K562 (cell line): Measurements from ENCODE around the gene STX12. TPM values are rescaled to one million over a fixed set of nuclear protein-coding genes. Genes with fewer than 3 reads are reported as not detected.
A peak's percentile ranks its signal among the peaks of the same experiment; 100 is the strongest.

Source experiments
- ATAC-seq: fragments of 200-7000 bp; cut with Tn5 transposase; 3 replicates; pipeline ENCODE4 v1.9.1; 2020; ENCODE audit warnings: moderate library complexity
- BruUV-seq: library from RNA; stranded (reverse); fragments of 400-500 nt; replicated peaks from 2 replicates; lab custom pipeline; 2021; lab: Mats Ljungman, UMichigan
- CTCF ChIA-PET: fragments of 300-600 bp; formaldehyde crosslinking; extraction: SDS; loops from one replicate; lab custom pipeline; 2021; ENCODE audit warnings: low intra/inter-chr PET ratio; lab: Yijun Ruan, JAX
- POLR2A ChIA-PET: fragments of 300-600, 350-650 bp; sonication (Branson Sonifier 250); formaldehyde crosslinking; extraction: SDS; loops from one replicate; lab custom pipeline; 2021; ENCODE audit warnings: antibody characterized with exemption, inconsistent platforms; lab: Yijun Ruan, JAX
- DNase-seq, 4 experiments: peaks; one replicate each; pipeline versions ENCODE4 v3.0.0 to v3.0.0-alpha.2; 2011 to 2018; ENCODE audit warnings: low spot score in 3 of 4, mixed read lengths in 3 of 4; ENCODE audit errors: extremely low read depth in 1 of 4
- FAIRE-seq: peaks from 2 replicates; lab custom pipeline; 2011; peaks lifted over from hg19 to GRCh38; lab: Jason Lieb, UNC
- H2AFZ ChIP-seq: 2 replicates; pipeline ENCODE4 v1.6.0; 2011; ENCODE audit warnings: low read depth, low read length, control low read depth, inconsistent platforms
- H3K27ac ChIP-seq: fragments of 200-600 bp; 3 replicates; pipeline ENCODE4 v1.8.0; 2011; ENCODE audit warnings: low read depth, mild to moderate bottlenecking, control low read depth, inconsistent platforms, low read length, moderate library complexity, mixed read lengths; ENCODE audit errors: extremely low read depth
- H3K27me3 ChIP-seq, 2 experiments: fragments of 300-600 bp in 1 of 2; 2 replicates in 1 of 2; 3 replicates in 1 of 2; pipeline versions ENCODE4 v1.6.0 to v1.8.0; 2011; ENCODE audit warnings: inconsistent platforms in 2 of 2, low read length in 2 of 2, mild to moderate bottlenecking in 1 of 2, mixed read lengths in 1 of 2, moderate library complexity in 1 of 2; ENCODE audit not compliant: control insufficient read depth in 2 of 2, insufficient read depth in 2 of 2
- H3K36me3 ChIP-seq: fragments of 300-600 bp; 3 replicates; pipeline ENCODE4 v1.8.0; 2011; ENCODE audit warnings: mild to moderate bottlenecking, low read length, inconsistent platforms; ENCODE audit not compliant: control insufficient read depth, insufficient read depth
- H3K4me1 ChIP-seq, 2 experiments: fragments of 200-600 bp in 1 of 2; replicated peaks in 1 of 2; 2 replicates in 1 of 2; 3 replicates in 1 of 2; pipeline versions ENCODE4 v1.5.1 to v1.8.0; 2011; ENCODE audit warnings: inconsistent platforms in 2 of 2, low read length in 2 of 2, mild to moderate bottlenecking in 1 of 2, mixed read lengths in 1 of 2, moderate library complexity in 1 of 2; ENCODE audit not compliant: control insufficient read depth in 2 of 2, insufficient read depth in 2 of 2
- H3K4me2 ChIP-seq: 2 replicates; pipeline ENCODE4 v1.6.1; 2011; ENCODE audit warnings: low read length, control low read depth, inconsistent platforms, mixed read lengths; ENCODE audit not compliant: insufficient read depth
- H3K4me3 ChIP-seq: fragments of 200-600 bp; sonication (generic), shearing (Covaris generic); 2 replicates; pipeline ENCODE4 v1.5.1; 2016; ENCODE audit warnings: control low read depth, inconsistent platforms
- H3K79me2 ChIP-seq: fragments of 200-600 bp; 3 replicates; pipeline ENCODE4 v1.8.0; 2011; ENCODE audit warnings: low read length, inconsistent platforms; ENCODE audit not compliant: control insufficient read depth, insufficient read depth
- H3K9ac ChIP-seq, 2 experiments: 2 replicates each; pipeline versions ENCODE4 v1.6.0 to v1.6.1; 2011; ENCODE audit warnings: low read depth in 2 of 2, low read length in 2 of 2, control low read depth in 1 of 2, inconsistent platforms in 1 of 2, mild to moderate bottlenecking in 1 of 2, mixed read lengths in 1 of 2; ENCODE audit not compliant: insufficient read depth in 1 of 2
- H3K9me1 ChIP-seq: one replicate; pipeline ENCODE4 v1.6.0; 2011; ENCODE audit warnings: inconsistent platforms, mild to moderate bottlenecking, low read length, moderate library complexity; ENCODE audit not compliant: control insufficient read depth, insufficient read depth
- H3K9me3 ChIP-seq: replicated peaks from 2 replicates; pipeline ENCODE4 v1.5.1; 2011; ENCODE audit warnings: low read depth, low read length, inconsistent platforms; ENCODE audit not compliant: control insufficient read depth, insufficient read depth
- H4K20me1 ChIP-seq: replicated peaks from 2 replicates; pipeline ENCODE4 v1.6.1; 2011; ENCODE audit warnings: low read length, inconsistent platforms, mixed read lengths; ENCODE audit not compliant: control insufficient read depth, insufficient read depth
- DIDO1 ChIP-seq: fragments of 450-650 bp; IDR thresholded peaks from 2 replicates; pipeline ENCODE4 v1.6.1; 2016; ENCODE audit warnings: low read depth, missing biosample characterization, missing genetic modification characterization
- GTF2E2 ChIP-seq: fragments of 200-800 bp; sonication (Bioruptor generic); IDR thresholded peaks from 2 replicates; pipeline ENCODE4 v1.6.1; 2016; ENCODE audit warnings: missing genetic modification characterization, missing compliant biosample characterization
- HDAC8 ChIP-seq: fragments of 450-650 bp; IDR thresholded peaks from 2 replicates; pipeline ENCODE4 v1.6.1; 2016; ENCODE audit warnings: mild to moderate bottlenecking, missing genetic modification characterization, moderate library complexity, missing compliant biosample characterization
- NUFIP1 ChIP-seq: fragments of 450-650 bp; IDR thresholded peaks from 2 replicates; pipeline ENCODE4 v1.6.1; 2018; ENCODE audit not compliant: partially characterized antibody
- PPARD ChIP-seq: fragments of 250-450 bp; sonication (Bioruptor Pico); IDR thresholded peaks from 2 replicates; pipeline ENCODE4 v1.8.0; 2022; ENCODE audit warnings: inconsistent platforms, mild to moderate bottlenecking, moderate library complexity
- SREBF2 ChIP-seq: sonication (generic); formaldehyde crosslinking; IDR thresholded peaks from 2 replicates; pipeline ENCODE4 v1.4.0; 2020; ENCODE audit warnings: mild to moderate bottlenecking, missing genetic modification reagents
- TAF1 ChIP-seq: IDR thresholded peaks from 2 replicates; pipeline ENCODE4 v1.6.1; 2011; ENCODE audit warnings: mild to moderate bottlenecking, low read length, moderate library complexity; ENCODE audit not compliant: insufficient read depth, control insufficient read depth, severe bottlenecking; ENCODE audit errors: extremely low read depth
- TEAD1 ChIP-seq, 2 experiments: fragments of 450-650 bp in 1 of 2; sonication (generic) in 1 of 2; formaldehyde crosslinking; IDR thresholded peaks; 2 replicates each; pipeline versions ENCODE4 v1.4.0 to v1.8.0; 2020 to 2022; ENCODE audit warnings: mild to moderate bottlenecking in 2 of 2, missing genetic modification reagents in 1 of 2
- ZKSCAN1 ChIP-seq: fragments of 150-350 bp; IDR thresholded peaks from 2 replicates; pipeline ENCODE4 v1.6.1; 2016; ENCODE audit warnings: low read depth, low read length
- ZNF12 ChIP-seq: sonication (generic); formaldehyde crosslinking; IDR thresholded peaks from 2 replicates; pipeline ENCODE4 v1.4.0; 2020; ENCODE audit warnings: mild to moderate bottlenecking, missing genetic modification reagents
- ZNF764 ChIP-seq: fragments of 250-450 bp; sonication (Bioruptor Pico); IDR thresholded peaks from 2 replicates; pipeline ENCODE4 v1.4.0; 2020; ENCODE audit warnings: low read depth, mild to moderate bottlenecking, moderate library complexity
- ZNF79 ChIP-seq: fragments of 250-450 bp; sonication (Bioruptor Pico); IDR thresholded peaks from 2 replicates; pipeline ENCODE4 v1.4.0; 2020; ENCODE audit warnings: low read depth, mild to moderate bottlenecking, moderate library complexity
- ZZZ3 ChIP-seq: fragments of 450-650 bp; IDR thresholded peaks from 2 replicates; pipeline ENCODE4 v1.6.1; 2016; ENCODE audit warnings: antibody characterized with exemption, mild to moderate bottlenecking, moderate library complexity
- WGBS: fragments of 100-300 bp; shearing (Covaris generic); methylation state at CpG from one replicate; pipeline ENCODE4 v1.1.6; 2016; ENCODE audit warnings: low coverage, mixed read lengths; ENCODE audit not compliant: insufficient coverage; ENCODE audit errors: missing lambda C conversion rate; 5-methylcytosine and 5-hydroxymethylcytosine counted together
- in situ Hi-C: fragments of 300-500 bp; cut with MboI; formaldehyde crosslinking; loops from 4 replicates; pipeline ENCODE4 v1.15.0; 2018; ENCODE audit warnings: inconsistent platforms, mixed read lengths
- intact Hi-C: fragments of 100-400 bp; cut with micrococcal nuclease; formaldehyde crosslinking; loops from 2 replicates; pipeline ENCODE4 v1.14.2; 2022
- polyA plus RNA-seq, 8 experiments: library from polyadenylated mRNA; depleted of rRNA in 4 of 8; stranded (reverse) in 5 of 8; unstranded in 3 of 8; fragments of >200 nt; fragmentation: Nextera tagmentation in 2 of 8; fragmentation: Illumina TruSeq in 1 of 8; extraction: Ambion mirVana in 2 of 8; extraction: Trizol in 1 of 8; gene quantifications; 2 replicates each; pipeline versions ENCODE4 v1.2.1 to v1.2.3, GENCODE V29; 2011 to 2014; ENCODE audit warnings: inconsistent platforms in 1 of 8, missing spikeins in 1 of 8
- total RNA-seq, 7 experiments: library from RNA; depleted of rRNA in 6 of 7; stranded (reverse); fragments of >200 nt in 6 of 7; fragmentation: Illumina TruSeq in 2 of 7; extraction: Trizol in 2 of 7; gene quantifications; 2 replicates each; pipeline versions ENCODE4 v1.2.1 to v1.2.3, GENCODE V29; 2011 to 2021; ENCODE audit warnings: low replicate concordance in 1 of 7
- TF ChIP-seq, protein P1 (sequence below): sonication (generic); formaldehyde crosslinking; IDR thresholded peaks from 2 replicates; pipeline ENCODE4 v1.4.0; 2020; ENCODE audit warnings: mild to moderate bottlenecking, missing genetic modification reagents
- TF ChIP-seq, protein P2 (sequence below): sonication (generic); IDR thresholded peaks from 2 replicates; pipeline ENCODE4 v1.6.1; 2016

Gene STX12
- total and polyA plus RNA-seq, 9 of the 15 experiments (the other 6 are each of a cell fraction or from before 2014, with no cell fraction given) = 16.9 to 31.3 (median 25.7) TPM

GRCh38 chr1:27830621-27831440, 57.8 kb downstream of the STX12 start, which contains the start of gene PPP1R8 (continued):
- TF ChIP-seq DIDO1 (tag) = peak; percentile 62

DNA sequence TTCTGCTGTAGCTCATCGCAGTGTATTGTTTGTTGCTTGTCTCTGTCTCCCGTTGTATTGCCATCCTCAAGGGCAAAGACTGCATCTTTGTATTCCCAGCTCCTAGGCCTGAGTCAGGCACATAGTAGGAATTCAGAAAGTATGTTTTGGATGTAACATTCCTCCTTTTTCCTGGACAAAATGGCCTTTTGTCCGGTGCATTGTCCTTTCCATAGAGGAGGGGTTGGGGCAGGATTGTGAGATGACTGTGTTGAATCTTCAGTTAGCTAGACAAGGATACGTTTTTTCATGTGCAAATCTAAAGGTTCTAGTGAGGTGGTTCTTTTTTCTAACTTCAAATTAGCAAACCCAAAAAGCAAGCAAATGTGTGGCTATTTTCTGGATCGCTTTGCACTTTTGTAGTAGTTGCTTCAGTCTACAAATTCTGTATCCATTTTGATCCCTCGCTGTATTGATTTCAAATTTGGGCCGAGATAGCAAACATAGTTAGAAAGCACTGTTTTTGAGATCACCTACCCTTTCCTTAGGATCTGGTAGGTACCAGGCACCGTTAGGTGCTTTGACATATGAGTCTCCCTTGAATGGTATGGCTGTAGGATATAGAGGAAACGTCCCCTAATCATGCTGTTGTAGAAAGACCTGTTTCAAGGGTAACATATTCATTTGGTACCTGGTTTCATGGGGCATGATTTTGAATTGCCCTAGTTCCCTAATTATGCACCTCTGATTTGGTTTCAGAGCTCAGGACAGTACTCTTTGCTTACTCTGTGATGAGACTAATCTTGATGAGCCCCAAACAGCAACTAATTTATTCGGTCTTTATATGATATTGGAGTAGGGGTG, 58.8 kb downstream of the STX12 start:
- Histone ChIP-seq H3K4me3 (peak overlapping the region; percentile 61), H3K79me2 (peaks cover 65% of the 10 kb centered on the region), H2AFZ (no peak overlapping the region), H3K27ac (peak overlapping the region; percentile 82), H3K9ac (peak overlapping the region; percentile 88 to 96), H4K20me1 (no peaks in the 10 kb centered on the region), H3K4me1 (peaks cover 7 to 14% of the 10 kb centered on the region in 2 experiments; a peak in 3 of 5 replicates), H3K4me2 (peak overlapping the region; percentile 95), H3K27me3 (no peaks in the 10 kb centered on the region), H3K36me3 (peaks cover 45% of the 10 kb centered on the region), H3K9me1 (no peaks in the 10 kb centered on the region), H3K9me3 (no peaks in the 10 kb centered on the region)
- ATAC-seq (0 out of 3 replicates have a peak, but pooled peaks have one; percentile 7), DNase-seq (peak in 1 of 4 experiments; percentile 35), FAIRE-seq (peak; percentile 29)
- BruUV-seq = TSS peak; percentile 41
- in situ Hi-C loops (no loop called here), intact Hi-C loops (loop anchor here (5.0 kb wide), 2 partner anchors 59 to 164 kb away; partner anchors contain the start of gene STX12)
- ChIA-PET CTCF (no interaction called here), POLR2A (interaction anchor here (0.7 to 3.5 kb wide), 19 partner anchors 9 to 283 kb away, joined by 3 to 28 read pairs (median 4); partner anchors contain the start of gene STX12)
- 7% methylated on average over 10 of the region's 10 CpGs for WGBS
- TF ChIP-seq ZNF764 (CRISPR knock-in tag) (no peak), SREBF2 (CRISPR knock-in tag) (0 out of 2 replicates have a peak, but pooled peaks have one; percentile 51), ZKSCAN1 (peak; percentile 80; the same call in 1 of the 2 replicates), GTF2E2 (tag) (no peak), TEAD1 (CRISPR knock-in tag; IDR thresholded peaks at IDR 0.05) (0 out of 4 replicates have a peak, but pooled peaks of 1 of the 2 experiments have one; percentile 0), PPARD (CRISPR knock-in tag) (no peak), ZZZ3 (no peak), NUFIP1 (no peak), ZNF12 (CRISPR knock-in tag) (peak; percentile 93), TAF1 (no peak), HDAC8 (tag) (no peak), ZNF79 (CRISPR knock-in tag) (no peak)
- TF ChIP-seq, protein P1, sequence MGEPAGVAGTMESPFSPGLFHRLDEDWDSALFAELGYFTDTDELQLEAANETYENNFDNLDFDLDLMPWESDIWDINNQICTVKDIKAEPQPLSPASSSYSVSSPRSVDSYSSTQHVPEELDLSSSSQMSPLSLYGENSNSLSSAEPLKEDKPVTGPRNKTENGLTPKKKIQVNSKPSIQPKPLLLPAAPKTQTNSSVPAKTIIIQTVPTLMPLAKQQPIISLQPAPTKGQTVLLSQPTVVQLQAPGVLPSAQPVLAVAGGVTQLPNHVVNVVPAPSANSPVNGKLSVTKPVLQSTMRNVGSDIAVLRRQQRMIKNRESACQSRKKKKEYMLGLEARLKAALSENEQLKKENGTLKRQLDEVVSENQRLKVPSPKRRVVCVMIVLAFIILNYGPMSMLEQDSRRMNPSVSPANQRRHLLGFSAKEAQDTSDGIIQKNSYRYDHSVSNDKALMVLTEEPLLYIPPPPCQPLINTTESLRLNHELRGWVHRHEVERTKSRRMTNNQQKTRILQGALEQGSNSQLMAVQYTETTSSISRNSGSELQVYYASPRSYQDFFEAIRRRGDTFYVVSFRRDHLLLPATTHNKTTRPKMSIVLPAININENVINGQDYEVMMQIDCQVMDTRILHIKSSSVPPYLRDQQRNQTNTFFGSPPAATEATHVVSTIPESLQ = 0 out of 2 replicates have a peak, but pooled peaks have one; percentile 35
- TF ChIP-seq, protein P2, sequence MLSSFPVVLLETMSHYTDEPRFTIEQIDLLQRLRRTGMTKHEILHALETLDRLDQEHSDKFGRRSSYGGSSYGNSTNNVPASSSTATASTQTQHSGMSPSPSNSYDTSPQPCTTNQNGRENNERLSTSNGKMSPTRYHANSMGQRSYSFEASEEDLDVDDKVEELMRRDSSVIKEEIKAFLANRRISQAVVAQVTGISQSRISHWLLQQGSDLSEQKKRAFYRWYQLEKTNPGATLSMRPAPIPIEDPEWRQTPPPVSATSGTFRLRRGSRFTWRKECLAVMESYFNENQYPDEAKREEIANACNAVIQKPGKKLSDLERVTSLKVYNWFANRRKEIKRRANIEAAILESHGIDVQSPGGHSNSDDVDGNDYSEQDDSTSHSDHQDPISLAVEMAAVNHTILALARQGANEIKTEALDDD = no peak
